Endodermal cell (in vitro differentiated cells): ENCODE results near the gene TP73. TPM values are rescaled to one million over a fixed set of nuclear protein-coding genes. Genes with fewer than 3 reads are reported as not detected.
A peak's percentile ranks its signal among the peaks of the same experiment; 100 is the strongest.

Experiments used
- DNase-seq: peaks from one replicate; pipeline ENCODE4 v3.0.0-alpha.2; 2017
- H3K27ac ChIP-seq: 2 replicates; pipeline ENCODE4 v1.5.1; 2013; ENCODE audit warnings: mild to moderate bottlenecking, low read depth, low read length, moderate library complexity
- H3K27me3 ChIP-seq: 2 replicates; pipeline ENCODE4 v1.6.1; 2013; ENCODE audit warnings: mild to moderate bottlenecking, low read length, moderate library complexity; ENCODE audit not compliant: insufficient read depth, control insufficient read depth, poor library complexity, severe bottlenecking
- H3K36me3 ChIP-seq: 2 replicates; pipeline ENCODE4 v1.7.0; 2013; ENCODE audit warnings: mild to moderate bottlenecking, low read length, moderate library complexity; ENCODE audit not compliant: control insufficient read depth, insufficient read depth
- H3K4me1 ChIP-seq: one replicate; pipeline ENCODE4 v1.7.0; 2013; ENCODE audit warnings: low read length; ENCODE audit not compliant: control insufficient read depth, insufficient read depth
- H3K4me3 ChIP-seq: 2 replicates; pipeline ENCODE4 v1.5.1; 2013; ENCODE audit warnings: mild to moderate bottlenecking, low read length, moderate library complexity
- H3K9ac ChIP-seq: 2 replicates; pipeline ENCODE4 v1.6.1; 2013; ENCODE audit warnings: mild to moderate bottlenecking, low read length, moderate library complexity; ENCODE audit not compliant: poor library complexity, severe bottlenecking; ENCODE audit errors: extremely low read depth
- H3K9me3 ChIP-seq: 2 replicates; pipeline ENCODE4 v1.6.1; 2013; ENCODE audit warnings: mild to moderate bottlenecking, low read length, moderate library complexity; ENCODE audit not compliant: control insufficient read depth
- H3K27ac Mint-ChIP-seq: 2 replicates; pipeline ENCODE4 v1.8.0; 2020; ENCODE audit warnings: mixed read lengths
- H3K27me3 Mint-ChIP-seq: 2 replicates; pipeline ENCODE4 v1.8.0; 2021; ENCODE audit warnings: mild to moderate bottlenecking, mixed read lengths; ENCODE audit not compliant: insufficient read depth
- H3K36me3 Mint-ChIP-seq: 2 replicates; pipeline ENCODE4 v1.8.0; 2020; ENCODE audit warnings: low read depth, mixed read lengths
- H3K4me1 Mint-ChIP-seq: 2 replicates; pipeline ENCODE4 v1.8.0; 2020; ENCODE audit warnings: mixed read lengths
- H3K4me3 Mint-ChIP-seq: 2 replicates; pipeline ENCODE4 v1.8.0; 2020; ENCODE audit warnings: mild to moderate bottlenecking, moderate library complexity, mixed read lengths
- H3K9me3 Mint-ChIP-seq: 2 replicates; pipeline ENCODE4 v1.8.0; 2020; ENCODE audit warnings: mild to moderate bottlenecking, mixed read lengths
- WGBS, 2 experiments: methylation state at CpG; one replicate each; pipeline versions ENCODE4 v1.1.5 to v1.1.7; 2013; ENCODE audit warnings: missing lambda C conversion rate in 2 of 2, mixed read lengths in 1 of 2; ENCODE audit not compliant: insufficient coverage in 1 of 2, insufficient read length in 1 of 2; 5-methylcytosine and 5-hydroxymethylcytosine counted together
- total RNA-seq, 2 donors: library from RNA; stranded (reverse); fragmentation: NEBNext Ultra II Directional in 1 of 2; extraction: Animal tissue kit (Norgen Biotek cat#: 25700) in 1 of 2; gene quantifications; 2 replicates in 1 of 2; 3 replicates in 1 of 2; pipeline ENCODE4 v1.2.1, GENCODE V29; 2021
- TF ChIP-seq, protein P1 (sequence below): fragments of 200-600 bp; sonication (generic); conservative IDR thresholded peaks from 2 replicates; pipeline ENCODE4 v1.5.0; 2021; ENCODE audit warnings: antibody characterized with exemption, mild to moderate bottlenecking

The TP73 gene
- total RNA-seq, 2 donors from 2014 or later: 3.4 to 3.5 TPM

DNA sequence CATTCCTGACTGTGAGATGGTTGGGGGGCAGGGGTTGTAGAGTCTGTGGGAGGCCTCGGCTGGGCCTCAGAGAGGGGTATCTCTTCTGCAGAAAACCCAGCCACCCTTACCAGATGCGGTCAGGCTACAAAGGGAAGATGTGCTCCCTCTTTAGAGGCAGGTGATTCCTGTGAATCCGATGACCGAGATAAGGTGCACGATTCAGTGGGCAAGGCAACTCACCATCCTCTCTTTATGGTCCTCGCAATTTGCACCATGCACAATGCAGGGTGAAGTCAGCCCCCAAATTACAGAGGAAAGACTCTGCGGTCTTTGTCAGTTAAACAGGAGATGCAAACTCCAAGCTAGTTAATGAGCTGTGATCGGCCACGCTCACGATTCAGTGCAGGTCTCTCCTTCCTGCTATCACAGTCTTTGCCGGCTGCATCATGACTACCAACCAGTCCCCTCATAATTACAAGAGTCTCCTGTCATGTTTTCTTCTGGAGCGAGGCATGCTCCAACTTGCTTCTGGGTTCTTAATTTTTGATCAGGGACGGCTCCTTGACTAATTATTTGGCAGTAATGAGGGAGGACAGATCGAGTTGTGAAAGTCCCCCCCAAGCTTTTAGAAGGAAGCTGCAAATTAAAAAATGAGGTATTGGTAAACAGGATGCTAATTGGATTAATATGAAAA lies 12.5 kb downstream of the TP73 start:
- WGBS, 2 experiments: 92 to 97% methylated on average over 12 to 14 of the region's 14 CpGs
- no peaks in the 10 kb centered on the region for H3K9me3 ChIP-seq
- H3K9ac ChIP-seq: no peak overlapping the region
- H3K4me3 ChIP-seq: no peak overlapping the region
- no peaks in the 10 kb centered on the region for H3K4me1 ChIP-seq
- Mint-ChIP-seq H3K4me1 (no peaks in the 10 kb centered on the region), H3K4me3 (no peak overlapping the region), H3K27me3 (peaks cover 17% of the 10 kb centered on the region), H3K36me3 (no peaks in the 10 kb centered on the region), H3K27ac (no peak overlapping the region), H3K9me3 (no peaks in the 10 kb centered on the region)
- TF ChIP-seq, protein P1, sequence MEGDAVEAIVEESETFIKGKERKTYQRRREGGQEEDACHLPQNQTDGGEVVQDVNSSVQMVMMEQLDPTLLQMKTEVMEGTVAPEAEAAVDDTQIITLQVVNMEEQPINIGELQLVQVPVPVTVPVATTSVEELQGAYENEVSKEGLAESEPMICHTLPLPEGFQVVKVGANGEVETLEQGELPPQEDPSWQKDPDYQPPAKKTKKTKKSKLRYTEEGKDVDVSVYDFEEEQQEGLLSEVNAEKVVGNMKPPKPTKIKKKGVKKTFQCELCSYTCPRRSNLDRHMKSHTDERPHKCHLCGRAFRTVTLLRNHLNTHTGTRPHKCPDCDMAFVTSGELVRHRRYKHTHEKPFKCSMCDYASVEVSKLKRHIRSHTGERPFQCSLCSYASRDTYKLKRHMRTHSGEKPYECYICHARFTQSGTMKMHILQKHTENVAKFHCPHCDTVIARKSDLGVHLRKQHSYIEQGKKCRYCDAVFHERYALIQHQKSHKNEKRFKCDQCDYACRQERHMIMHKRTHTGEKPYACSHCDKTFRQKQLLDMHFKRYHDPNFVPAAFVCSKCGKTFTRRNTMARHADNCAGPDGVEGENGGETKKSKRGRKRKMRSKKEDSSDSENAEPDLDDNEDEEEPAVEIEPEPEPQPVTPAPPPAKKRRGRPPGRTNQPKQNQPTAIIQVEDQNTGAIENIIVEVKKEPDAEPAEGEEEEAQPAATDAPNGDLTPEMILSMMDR: no peak
- peaks cover 9% of the 10 kb centered on the region for H3K27me3 ChIP-seq
- peak; percentile 22 for DNase-seq
- H3K36me3 ChIP-seq: no peaks in the 10 kb centered on the region
- no peak overlapping the region for H3K27ac ChIP-seq

DNA sequence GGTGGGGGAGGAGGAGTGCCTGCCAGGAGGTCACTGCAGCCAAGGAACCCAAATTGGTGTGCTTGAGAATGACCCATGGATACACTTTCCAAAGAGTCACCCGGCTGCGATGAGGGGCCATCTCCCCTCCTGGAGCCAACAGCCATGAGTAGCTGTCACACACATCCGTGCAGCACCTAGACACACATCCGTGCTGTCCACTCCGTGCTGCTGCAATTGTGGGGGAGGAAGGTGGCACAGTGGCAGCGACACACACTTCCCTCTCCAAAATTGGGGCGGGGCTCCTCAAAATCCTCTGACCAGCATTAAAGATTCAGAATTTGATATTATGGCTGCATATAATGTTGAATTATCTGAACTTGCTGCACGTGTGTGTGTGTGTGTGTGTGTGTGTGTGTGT lies 15.8 kb downstream of the TP73 start:
- Mint-ChIP-seq H3K27ac (no peak overlapping the region), H3K9me3 (no peaks in the 10 kb centered on the region), H3K27me3 (peaks cover 16% of the 10 kb centered on the region), H3K4me3 (no peak overlapping the region), H3K36me3 (no peaks in the 10 kb centered on the region), H3K4me1 (no peaks in the 10 kb centered on the region)
- Histone ChIP-seq H3K27me3 (peaks cover 5% of the 10 kb centered on the region), H3K4me1 (no peaks in the 10 kb centered on the region), H3K9me3 (no peaks in the 10 kb centered on the region), H3K9ac (no peak overlapping the region), H3K27ac (no peak overlapping the region), H3K4me3 (no peak overlapping the region), H3K36me3 (no peaks in the 10 kb centered on the region)
- TF ChIP-seq, protein P1: no peak
- DNase-seq: no peak
- 90 to 94% methylated on average over 7 to 8 of the region's 8 CpGs for WGBS, 2 experiments

DNA sequence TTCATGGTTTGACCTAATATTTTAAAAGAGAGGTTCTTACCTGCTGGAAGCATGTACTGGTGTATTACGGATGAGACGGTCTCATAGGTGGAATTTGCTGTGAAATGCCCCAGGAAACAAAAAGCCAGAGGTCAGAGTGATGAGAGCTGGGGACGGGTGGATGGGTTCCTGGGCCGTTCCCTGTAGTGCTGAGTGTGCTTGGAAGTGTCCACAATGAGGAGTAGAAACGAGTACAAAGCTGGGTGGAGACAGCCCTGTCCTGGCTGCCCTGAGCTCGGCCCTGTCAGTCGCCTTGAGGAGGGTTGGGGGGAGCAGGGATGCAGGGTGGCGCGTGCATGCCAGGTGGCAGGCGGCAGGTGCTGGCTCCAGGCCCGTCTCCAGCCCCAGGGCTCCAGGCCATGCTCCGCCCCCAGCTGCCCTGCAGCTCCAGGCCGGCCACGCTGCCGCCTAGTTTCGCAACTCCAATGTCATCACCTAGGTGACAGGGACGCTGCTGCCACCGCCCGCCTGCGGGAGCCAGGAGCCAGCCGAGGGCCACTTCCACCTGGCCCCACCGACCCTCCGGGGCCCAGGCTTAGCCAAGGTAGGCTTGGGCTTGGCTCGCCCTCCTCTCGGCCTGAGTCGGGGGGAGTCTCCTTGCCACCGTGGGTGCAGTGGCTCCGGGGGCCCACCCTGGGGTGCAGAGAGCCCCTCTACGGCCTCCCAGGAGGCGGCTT lies 16.4 kb downstream of the TP73 start:
- Histone ChIP-seq H3K27ac (no peak overlapping the region), H3K9ac (no peak overlapping the region), H3K27me3 (peaks cover 5% of the 10 kb centered on the region), H3K36me3 (no peaks in the 10 kb centered on the region), H3K4me3 (no peak overlapping the region), H3K9me3 (no peaks in the 10 kb centered on the region), H3K4me1 (no peaks in the 10 kb centered on the region)
- Mint-ChIP-seq H3K27ac (no peak overlapping the region), H3K4me3 (no peak overlapping the region), H3K9me3 (no peaks in the 10 kb centered on the region), H3K36me3 (no peaks in the 10 kb centered on the region), H3K4me1 (no peaks in the 10 kb centered on the region), H3K27me3 (peaks cover 14% of the 10 kb centered on the region)
- 54 to 55% methylated on average over 10 to 30 of the region's 30 CpGs for WGBS, 2 experiments
- peak; percentile 93 for DNase-seq
- TF ChIP-seq, protein P1: no peak
